ENCODE measurements around the gene NEO1.

The NEO1 gene

GRCh38 chr15:73156431-73157191, 104.3 kb downstream of the NEO1 start:
- Histone ChIP-seq H3K4me2 (ENCODE audit: low read length) (no peak overlapping the region), H3K4me1 (ENCODE audit: control insufficient read depth, low read length) (no peaks in the 10 kb centered on the region), H3K79me2 (ENCODE audit: control insufficient read depth, low read length) (no peaks in the 10 kb centered on the region), H3K9me2 (replicated peaks; ENCODE audit: control insufficient read depth, low read length) (no peaks in the 10 kb centered on the region), H3K4me3 (ENCODE audit: low read length) (no peak overlapping the region), H3K36me3 (ENCODE audit: control insufficient read depth, low read length) (no peaks in the 10 kb centered on the region), H3F3A (ENCODE audit: control insufficient read depth, insufficient read depth) (no peaks in the 10 kb centered on the region), H3K9me3 (ENCODE audit: control insufficient read depth, insufficient read depth, low read length) (no peaks in the 10 kb centered on the region), H3K27ac (ENCODE audit: low read depth, low read length) (no peak overlapping the region), H3K27me3 (ENCODE audit: control insufficient read depth, low read length) (no peaks in the 10 kb centered on the region), H4K20me1 (ENCODE audit: control insufficient read depth, insufficient read depth, low read depth, low read length) (no peaks in the 10 kb centered on the region)
- no peak for TF ChIP-seq EZH2phosphoT487 (IDR thresholded peaks at IDR 0.05; ENCODE audit: borderline replicate concordance, low read length)
- peak; percentile 34 for TF ChIP-seq CTCF (IDR thresholded peaks at IDR 0.05; ENCODE audit: low read depth, low read length, poor library complexity, severe bottlenecking)

- H3K9me3 ChIP-seq (ENCODE audit: control insufficient read depth, insufficient read depth, low read length), result no peaks in the 10 kb centered on the region
- H3K4me1 ChIP-seq (ENCODE audit: control insufficient read depth, low read length), result no peaks in the 10 kb centered on the region
- H3K27me3 ChIP-seq (ENCODE audit: control insufficient read depth, low read length), result no peaks in the 10 kb centered on the region
- H3K27ac ChIP-seq (ENCODE audit: low read depth, low read length), result no peak overlapping the region
- H3K4me3 ChIP-seq (ENCODE audit: low read length), result no peak overlapping the region
- H3K79me2 ChIP-seq (ENCODE audit: control insufficient read depth, low read length), result no peaks in the 10 kb centered on the region
- H3K9me2 ChIP-seq (replicated peaks; ENCODE audit: control insufficient read depth, low read length), result no peaks in the 10 kb centered on the region
- H3K4me2 ChIP-seq (ENCODE audit: low read length), result no peak overlapping the region
- no peaks in the 10 kb centered on the region for H3K36me3 ChIP-seq (ENCODE audit: control insufficient read depth, low read length)
- H4K20me1 ChIP-seq (ENCODE audit: control insufficient read depth, insufficient read depth, low read depth, low read length), result no peaks in the 10 kb centered on the region
- TF ChIP-seq EZH2phosphoT487 (IDR thresholded peaks at IDR 0.05; ENCODE audit: borderline replicate concordance, low read length), result no peak
- no peak for TF ChIP-seq CTCF (IDR thresholded peaks at IDR 0.05; ENCODE audit: low read depth, low read length, poor library complexity, severe bottlenecking)
- no peaks in the 10 kb centered on the region for H3F3A ChIP-seq (ENCODE audit: control insufficient read depth, insufficient read depth)
Observed at GRCh38 chr15:73161546-73161945, 109.3 kb downstream of the NEO1 start.

- Histone ChIP-seq H3K4me1 (ENCODE audit: control insufficient read depth, low read length) (no peaks in the 10 kb centered on the region), H3K9me3 (ENCODE audit: control insufficient read depth, insufficient read depth, low read length) (no peaks in the 10 kb centered on the region), H4K20me1 (ENCODE audit: control insufficient read depth, insufficient read depth, low read depth, low read length) (no peaks in the 10 kb centered on the region), H3K27me3 (ENCODE audit: control insufficient read depth, low read length) (no peaks in the 10 kb centered on the region), H3K79me2 (ENCODE audit: control insufficient read depth, low read length) (no peaks in the 10 kb centered on the region), H3K4me3 (ENCODE audit: low read length) (no peak overlapping the region), H3K36me3 (ENCODE audit: control insufficient read depth, low read length) (no peaks in the 10 kb centered on the region), H3F3A (ENCODE audit: control insufficient read depth, insufficient read depth) (no peaks in the 10 kb centered on the region), H3K27ac (ENCODE audit: low read depth, low read length) (no peak overlapping the region), H3K4me2 (ENCODE audit: low read length) (no peak overlapping the region), H3K9me2 (replicated peaks; ENCODE audit: control insufficient read depth, low read length) (no peaks in the 10 kb centered on the region)
- TF ChIP-seq EZH2phosphoT487 (IDR thresholded peaks at IDR 0.05; ENCODE audit: borderline replicate concordance, low read length) (no peak), CTCF (IDR thresholded peaks at IDR 0.05; ENCODE audit: low read depth, low read length, poor library complexity, severe bottlenecking) (no peak)
Observed at GRCh38 chr15:73165435-73165834, 113.2 kb downstream of the NEO1 start.
